Subcutaneous adipose tissue (tissue), 4 donors: ENCODE measurements around the gene COMMD10. TPM values are rescaled to one million over a fixed set of nuclear protein-coding genes. Genes with fewer than 3 reads are reported as not detected.

Experiments used
- total RNA-seq, 4 donors: library from RNA; depleted of rRNA; stranded (reverse); fragments of >200 nt; gene quantifications; one replicate each; pipeline ENCODE4 v1.1.0, GENCODE V29; 2016
- TF ChIP-seq, protein P1 (sequence below): fragments of 450-650 bp; IDR thresholded peaks from one replicate; pipeline ENCODE4 v1.5.1; 2016; ENCODE audit warnings: low read depth, mild to moderate bottlenecking, control low read depth, antibody characterized with exemption, moderate library complexity

Gene COMMD10
- total RNA-seq, 4 donors from 2014 or later = 25.2 to 58.2 (median 38.8) TPM

DNA sequence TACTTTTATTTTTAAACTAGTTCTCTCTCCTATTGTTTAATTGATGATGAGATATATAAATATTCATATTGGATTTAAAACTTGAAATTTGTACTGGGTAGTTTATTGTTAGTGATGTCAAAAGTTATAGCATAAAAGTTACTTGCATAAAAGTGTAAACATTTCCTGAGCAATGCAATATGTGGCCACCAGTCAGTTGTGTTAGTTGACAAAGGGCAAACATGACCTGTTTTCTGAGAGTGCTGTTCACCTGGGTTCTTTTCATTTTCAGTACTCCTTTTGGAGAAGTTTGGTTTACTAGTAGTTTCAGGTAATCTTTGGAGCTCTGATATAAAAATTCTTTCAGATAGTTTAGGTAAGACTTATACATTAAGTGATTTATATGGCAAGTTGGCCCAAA lies 69.4 kb downstream of the COMMD10 start:
- TF ChIP-seq, protein P1, sequence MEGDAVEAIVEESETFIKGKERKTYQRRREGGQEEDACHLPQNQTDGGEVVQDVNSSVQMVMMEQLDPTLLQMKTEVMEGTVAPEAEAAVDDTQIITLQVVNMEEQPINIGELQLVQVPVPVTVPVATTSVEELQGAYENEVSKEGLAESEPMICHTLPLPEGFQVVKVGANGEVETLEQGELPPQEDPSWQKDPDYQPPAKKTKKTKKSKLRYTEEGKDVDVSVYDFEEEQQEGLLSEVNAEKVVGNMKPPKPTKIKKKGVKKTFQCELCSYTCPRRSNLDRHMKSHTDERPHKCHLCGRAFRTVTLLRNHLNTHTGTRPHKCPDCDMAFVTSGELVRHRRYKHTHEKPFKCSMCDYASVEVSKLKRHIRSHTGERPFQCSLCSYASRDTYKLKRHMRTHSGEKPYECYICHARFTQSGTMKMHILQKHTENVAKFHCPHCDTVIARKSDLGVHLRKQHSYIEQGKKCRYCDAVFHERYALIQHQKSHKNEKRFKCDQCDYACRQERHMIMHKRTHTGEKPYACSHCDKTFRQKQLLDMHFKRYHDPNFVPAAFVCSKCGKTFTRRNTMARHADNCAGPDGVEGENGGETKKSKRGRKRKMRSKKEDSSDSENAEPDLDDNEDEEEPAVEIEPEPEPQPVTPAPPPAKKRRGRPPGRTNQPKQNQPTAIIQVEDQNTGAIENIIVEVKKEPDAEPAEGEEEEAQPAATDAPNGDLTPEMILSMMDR = no peak

DNA sequence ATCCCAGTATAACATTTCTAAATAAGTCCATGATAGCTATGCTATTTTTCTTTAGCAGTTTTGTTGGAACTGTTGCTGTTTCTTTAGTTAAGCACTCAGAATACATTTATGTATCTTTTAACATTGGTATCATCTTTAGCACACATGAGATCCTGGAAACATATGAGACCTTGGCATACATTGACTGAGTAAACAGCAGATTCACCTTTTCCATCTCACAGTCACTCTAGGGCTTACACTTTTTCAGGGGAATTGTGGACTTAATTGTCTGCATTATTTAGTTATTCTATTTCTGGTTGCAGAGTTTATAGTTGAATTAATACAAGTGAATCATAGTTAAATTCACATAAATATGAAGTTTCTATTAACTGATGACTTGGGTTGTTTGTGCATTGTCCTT lies 70.1 kb downstream of the COMMD10 start:
- TF ChIP-seq, protein P1 = no peak

DNA sequence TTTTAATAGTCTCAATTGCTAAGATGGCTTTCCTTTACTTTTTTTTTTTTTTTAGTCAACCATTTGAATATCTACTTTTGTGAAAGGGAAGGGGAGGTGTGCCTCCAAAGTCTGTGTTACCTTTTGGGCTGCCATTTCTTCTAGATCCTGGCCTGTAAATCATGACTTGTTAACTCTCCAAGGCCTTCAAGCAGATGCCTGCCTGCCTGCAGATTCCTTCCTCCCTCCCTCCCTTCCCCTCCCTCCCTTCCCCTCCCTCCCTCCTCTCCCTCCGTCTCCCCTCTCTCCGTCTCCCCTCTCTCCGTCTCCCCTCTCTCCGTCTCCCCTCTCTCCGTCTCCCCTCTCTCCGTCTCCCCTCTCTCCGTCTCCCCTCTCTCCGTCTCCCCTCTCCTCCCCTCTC lies 73.1 kb downstream of the COMMD10 start:
- TF ChIP-seq, protein P1 = no peak

DNA sequence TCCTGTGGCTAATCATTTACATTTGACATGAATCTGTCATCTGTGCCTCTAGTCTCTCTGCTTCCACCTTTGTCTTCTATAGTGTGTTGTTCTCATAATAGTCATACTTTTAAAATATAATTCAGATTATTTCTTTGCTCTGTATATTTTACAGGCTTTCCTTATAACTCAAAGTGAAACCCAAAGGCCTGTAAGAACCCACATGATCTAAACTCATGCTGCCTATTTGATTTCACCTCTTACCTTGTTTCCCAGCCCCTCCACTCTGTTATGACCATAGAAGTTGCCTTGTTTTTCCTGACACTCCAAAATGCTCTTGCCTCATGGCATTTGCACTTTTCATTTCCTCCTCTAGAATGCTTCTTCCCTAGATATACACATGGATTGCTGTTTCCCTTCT lies 74.2 kb downstream of the COMMD10 start:
- TF ChIP-seq, protein P1 = no peak

DNA sequence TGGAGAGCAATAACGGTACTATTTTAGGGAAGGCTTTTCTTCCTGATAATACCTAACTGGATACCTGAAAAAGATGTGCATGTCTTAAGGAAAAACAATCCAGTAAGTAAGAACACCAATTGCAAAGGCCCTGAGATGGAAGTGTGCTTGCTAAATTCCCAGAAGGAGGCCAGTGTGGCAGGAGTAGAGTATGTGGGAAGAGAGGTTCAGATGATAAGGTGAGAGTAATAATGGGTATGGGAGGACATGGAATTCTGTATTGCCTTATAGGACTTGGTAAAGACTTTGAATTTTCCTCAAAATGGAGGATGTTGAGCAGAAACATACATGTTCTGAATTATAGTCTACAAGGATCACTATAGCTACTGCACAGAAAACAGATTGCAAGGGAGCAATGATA lies 89.3 kb downstream of the COMMD10 start:
- TF ChIP-seq, protein P1 = no peak

DNA sequence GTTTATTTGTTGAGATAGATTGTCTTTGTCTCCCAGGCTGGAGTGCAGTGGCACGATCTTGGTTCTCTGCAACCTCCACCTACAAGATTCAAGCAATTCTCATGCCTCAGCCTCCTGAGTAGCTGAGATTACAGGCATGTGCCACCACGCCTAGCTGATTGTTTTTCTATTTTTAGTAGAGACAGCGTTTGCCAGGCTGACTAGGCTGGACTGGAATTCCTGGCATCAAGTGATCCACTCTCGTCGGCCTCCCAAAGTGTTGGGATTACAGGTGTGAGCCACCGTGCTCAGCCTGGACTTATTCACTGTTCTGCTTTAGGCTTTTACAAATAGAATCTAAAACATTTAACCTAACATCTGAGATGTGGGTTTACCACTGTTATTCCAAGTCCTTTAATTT lies 91.3 kb downstream of the COMMD10 start:
- TF ChIP-seq, protein P1 = no peak

DNA sequence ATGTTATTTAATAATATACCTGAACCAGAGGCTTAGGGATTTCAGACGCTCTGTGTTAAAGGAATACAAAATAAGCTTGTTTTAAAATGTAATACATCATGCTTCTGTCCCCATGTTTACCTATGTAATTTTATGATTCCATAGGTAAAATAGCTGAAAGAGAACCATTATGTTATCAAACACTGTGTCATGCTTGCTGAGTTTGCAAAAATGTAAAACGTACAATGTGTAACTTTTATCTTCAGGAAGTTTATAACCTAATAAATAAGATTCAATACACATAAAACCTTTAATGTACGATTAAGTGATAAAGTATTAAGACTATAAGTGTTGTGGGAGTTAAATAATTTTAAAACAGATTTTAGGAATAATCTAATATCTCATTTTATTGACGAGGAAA lies 94.1 kb downstream of the COMMD10 start:
- TF ChIP-seq, protein P1 = no peak

DNA sequence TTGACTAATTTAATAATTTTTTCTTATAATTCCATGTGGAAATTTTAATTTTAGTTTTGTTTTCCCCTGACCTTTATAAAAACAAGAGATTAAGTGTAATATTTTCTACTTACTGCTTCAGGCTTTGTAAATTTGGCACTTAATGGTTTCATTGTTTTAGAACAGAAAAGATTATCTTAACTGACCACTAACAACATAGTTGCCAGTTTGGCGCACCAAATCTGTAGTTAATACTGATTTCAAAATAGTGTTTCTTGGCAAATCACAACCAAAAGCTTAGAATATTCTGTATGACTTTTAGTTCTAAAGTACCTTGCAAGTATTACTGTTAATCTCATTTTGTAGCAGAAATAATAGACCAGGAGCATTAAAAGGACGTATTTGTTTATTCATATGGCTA lies 124.3 kb downstream of the COMMD10 start:
- TF ChIP-seq, protein P1 = no peak
